IPS-18a (cell line): ENCODE data around the gene DNM1.

Source experiments
- H3K27ac ChIP-seq: one replicate; pipeline ENCODE4 v1.5.1; 2013; ENCODE audit warnings: low read length
- H3K27me3 ChIP-seq: one replicate; pipeline ENCODE4 v1.6.1; 2013; ENCODE audit warnings: mild to moderate bottlenecking, low read length; ENCODE audit not compliant: control insufficient read depth, insufficient read depth
- H3K36me3 ChIP-seq: one replicate; pipeline ENCODE4 v1.6.1; 2013; ENCODE audit warnings: low read depth, low read length; ENCODE audit not compliant: control insufficient read depth
- H3K4me1 ChIP-seq: one replicate; pipeline ENCODE4 v1.6.1; 2013; ENCODE audit warnings: low read depth, low read length; ENCODE audit not compliant: control insufficient read depth
- H3K4me3 ChIP-seq: one replicate; pipeline ENCODE4 v1.5.1; 2013; ENCODE audit warnings: low read length
- H3K9ac ChIP-seq: one replicate; pipeline ENCODE4 v1.6.1; 2013; ENCODE audit warnings: mild to moderate bottlenecking, low read length, moderate library complexity
- H3K9me3 ChIP-seq: one replicate; pipeline ENCODE4 v1.6.1; 2013; ENCODE audit warnings: low read depth, low read length; ENCODE audit not compliant: control insufficient read depth

Gene DNM1

DNA sequence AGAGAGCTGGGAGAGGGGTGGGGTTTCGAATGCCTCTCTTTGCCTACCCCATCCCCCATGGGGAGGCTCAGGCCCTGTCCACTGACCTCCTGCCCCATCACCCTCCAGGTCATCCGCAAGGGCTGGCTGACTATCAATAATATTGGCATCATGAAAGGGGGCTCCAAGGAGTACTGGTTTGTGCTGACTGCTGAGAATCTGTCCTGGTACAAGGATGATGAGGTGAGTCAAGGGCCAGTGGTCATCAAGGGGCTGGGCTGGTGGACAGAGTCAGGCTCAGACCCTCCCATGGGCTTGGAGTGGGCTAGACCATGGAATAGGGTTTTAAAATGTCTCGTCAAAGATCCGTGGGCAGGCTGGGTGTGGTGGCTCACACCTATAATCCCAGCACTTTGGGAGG lies 38.9 kb downstream of the DNM1 start:
- peaks cover 5% of the 10 kb centered on the region for H3K4me1 ChIP-seq
- H3K36me3 ChIP-seq: peaks cover 6% of the 10 kb centered on the region
- no peaks in the 10 kb centered on the region for H3K27me3 ChIP-seq
- H3K9me3 ChIP-seq: no peaks in the 10 kb centered on the region
- no peak overlapping the region for H3K27ac ChIP-seq
- no peak overlapping the region for H3K4me3 ChIP-seq
- H3K9ac ChIP-seq: no peak overlapping the region

DNA sequence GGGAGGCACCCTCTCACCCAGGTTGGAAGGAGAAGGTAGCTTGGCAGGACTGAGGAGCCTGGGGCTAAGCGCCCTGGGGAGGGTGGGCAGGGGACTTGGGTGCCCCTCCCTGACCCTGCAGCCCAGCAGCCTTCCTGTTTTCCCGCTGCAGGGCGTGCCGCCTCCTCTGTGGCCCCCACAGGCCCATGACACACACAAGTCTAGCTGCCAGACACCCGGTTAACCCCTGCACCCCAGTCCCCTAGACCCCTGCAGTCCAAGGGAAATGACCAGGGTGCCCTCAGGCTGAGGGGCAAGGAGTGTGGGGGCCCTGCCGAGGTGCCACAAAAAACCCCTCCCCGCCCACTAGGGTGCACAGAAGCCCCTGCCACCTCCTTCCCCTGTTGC lies 39.6 kb downstream of the DNM1 start:
- Histone ChIP-seq H3K4me1 (peaks cover 5% of the 10 kb centered on the region), H3K36me3 (peaks cover 6% of the 10 kb centered on the region), H3K4me3 (no peak overlapping the region), H3K9me3 (no peaks in the 10 kb centered on the region), H3K27ac (no peak overlapping the region), H3K9ac (no peak overlapping the region), H3K27me3 (no peaks in the 10 kb centered on the region)

DNA sequence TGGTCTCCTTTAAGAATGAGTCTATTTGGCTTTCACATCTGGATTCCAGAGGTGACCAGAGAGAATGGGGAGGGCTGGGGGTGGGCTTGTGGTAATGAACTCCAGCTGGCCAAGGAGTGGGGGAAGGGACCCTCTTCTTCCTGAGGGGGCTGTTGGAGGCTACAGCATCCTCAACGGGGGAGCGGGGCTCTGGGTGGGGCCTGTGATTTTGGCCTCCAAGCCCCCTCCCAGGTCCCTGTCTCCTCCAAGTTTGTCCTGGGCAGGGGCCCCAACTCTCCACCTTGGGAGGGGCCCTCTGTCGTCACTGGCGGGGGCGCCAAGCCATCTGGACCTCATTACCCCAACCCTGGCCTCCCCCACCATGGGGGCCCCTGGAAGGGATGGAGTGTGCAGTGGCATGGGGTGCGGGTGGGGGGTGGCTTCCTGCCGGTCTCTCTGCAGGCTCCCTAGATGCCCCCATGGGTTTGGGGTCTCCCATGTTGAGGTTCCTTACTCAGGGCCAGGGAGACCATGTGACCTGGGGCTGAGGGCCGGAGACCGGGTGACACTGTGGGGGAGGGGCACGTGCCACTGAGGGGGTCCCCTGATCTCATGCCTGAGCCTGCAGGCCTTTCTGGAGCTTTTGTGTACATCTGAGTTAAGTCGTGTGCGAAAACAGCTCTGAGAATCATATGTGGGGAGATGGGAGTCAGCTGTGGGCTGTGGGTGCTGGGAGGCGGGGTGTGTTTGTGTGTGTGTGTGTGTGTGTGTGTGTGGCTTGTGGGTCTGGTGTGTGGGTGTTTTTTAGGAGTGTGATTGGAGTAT lies 40.2 kb downstream of the DNM1 start:
- Histone ChIP-seq H3K4me3 (no peak overlapping the region), H3K4me1 (peaks cover 5% of the 10 kb centered on the region), H3K9me3 (no peaks in the 10 kb centered on the region), H3K36me3 (peaks cover 6% of the 10 kb centered on the region), H3K27ac (no peak overlapping the region), H3K27me3 (no peaks in the 10 kb centered on the region), H3K9ac (no peak overlapping the region)

DNA sequence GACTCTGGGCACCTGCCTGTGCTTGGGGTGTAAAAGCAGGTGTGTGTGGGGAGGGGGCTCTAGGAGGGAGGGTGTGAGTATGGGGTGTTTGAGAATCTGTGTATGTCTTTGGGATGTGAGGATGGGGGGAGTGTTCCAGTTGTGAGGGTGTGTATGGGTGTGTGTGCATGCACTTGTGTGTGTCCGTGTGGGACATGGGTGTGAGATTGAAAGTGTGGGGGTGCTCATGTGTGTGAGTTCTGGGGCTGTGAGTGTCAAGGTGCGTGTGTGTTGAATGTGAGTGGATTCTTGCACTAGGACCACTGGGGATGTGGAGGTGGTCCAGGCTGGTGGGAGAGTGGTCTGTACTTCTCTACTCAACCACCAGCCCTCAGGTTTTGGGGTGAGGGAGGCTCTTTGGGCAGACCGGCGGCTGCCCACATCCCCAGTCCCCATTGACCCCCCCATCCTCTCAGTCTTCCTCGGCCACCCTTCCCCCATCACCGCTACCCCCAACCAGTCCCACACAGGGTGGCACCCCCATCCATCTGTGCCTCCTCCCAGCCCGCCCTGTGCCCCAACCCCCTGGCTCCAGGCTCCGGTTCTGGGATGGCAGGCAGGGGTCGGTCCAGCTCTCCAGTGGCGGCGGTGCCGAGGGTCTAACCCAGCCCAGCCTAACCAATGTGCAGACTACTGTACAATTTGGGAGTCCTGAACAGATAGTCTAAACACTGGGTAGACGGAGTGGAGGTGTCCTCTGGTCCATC lies 41.1 kb downstream of the DNM1 start:
- H3K27me3 ChIP-seq: no peaks in the 10 kb centered on the region
- H3K9me3 ChIP-seq: no peaks in the 10 kb centered on the region
- no peak overlapping the region for H3K9ac ChIP-seq
- H3K36me3 ChIP-seq: peaks cover 9% of the 10 kb centered on the region
- H3K27ac ChIP-seq: no peak overlapping the region
- H3K4me1 ChIP-seq: peaks cover 5% of the 10 kb centered on the region
- H3K4me3 ChIP-seq: no peak overlapping the region

DNA sequence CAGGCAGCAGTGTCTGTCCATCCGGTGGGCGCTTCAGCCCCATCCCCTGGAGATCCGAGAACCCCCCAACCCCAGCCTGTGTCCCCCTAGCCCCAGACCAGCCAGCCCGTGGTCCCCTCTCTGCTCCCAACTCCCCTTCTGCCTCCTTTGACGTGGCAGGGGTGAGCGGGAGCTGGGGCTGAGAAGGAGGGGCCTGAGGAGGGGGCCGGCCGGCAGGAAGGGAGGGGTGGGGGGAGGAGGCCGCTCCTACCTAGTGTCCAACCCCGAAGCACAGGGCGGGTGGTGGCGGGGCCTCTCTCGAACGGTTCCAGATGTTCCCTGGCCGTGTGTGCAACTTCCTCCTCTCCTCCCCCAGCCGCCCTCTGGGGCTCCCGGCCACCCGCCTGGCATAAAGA lies 41.7 kb downstream of the DNM1 start:
- H3K9ac ChIP-seq: no peak overlapping the region

DNA sequence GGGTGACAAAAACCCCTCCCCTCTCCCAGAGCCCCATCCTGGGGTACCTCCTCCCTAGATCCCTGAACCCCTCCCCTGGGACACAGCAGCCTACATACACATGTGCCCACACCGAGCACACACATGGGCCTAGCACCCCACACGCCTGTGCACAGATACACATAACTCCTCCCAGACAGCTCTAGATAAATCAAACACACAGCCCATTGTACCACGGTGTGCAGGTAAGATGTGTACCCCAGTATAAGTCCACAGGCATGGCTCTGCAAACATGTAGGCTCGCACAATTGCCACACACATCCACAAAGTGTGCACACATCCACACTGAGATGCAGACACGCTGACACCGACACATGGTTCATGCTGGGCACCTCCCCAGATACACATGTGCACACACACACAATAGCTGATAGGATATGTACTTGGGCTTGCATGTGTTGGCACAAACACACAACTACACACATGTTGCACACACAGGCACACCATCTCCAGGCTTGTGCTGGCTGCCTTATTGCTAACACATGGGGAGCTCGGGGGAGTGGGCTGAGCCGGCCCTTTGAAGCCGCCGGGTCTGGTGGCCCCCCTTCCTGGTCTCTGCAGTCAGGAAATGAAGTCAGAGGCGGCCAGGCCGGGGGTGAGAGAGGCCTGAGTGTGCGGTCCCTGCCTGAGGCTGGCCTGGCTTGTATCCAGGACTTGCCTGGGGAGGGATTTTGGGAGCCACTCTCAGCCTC lies 42.4 kb downstream of the DNM1 start:
- Histone ChIP-seq H3K27ac (no peak overlapping the region), H3K4me1 (peaks cover 5% of the 10 kb centered on the region), H3K4me3 (no peak overlapping the region)

More for the DNA sequence above, 41.7 kb downstream of the DNM1 start:
- Histone ChIP-seq H3K36me3 (peaks cover 3% of the 10 kb centered on the region), H3K27ac (no peak overlapping the region), H3K4me3 (no peak overlapping the region), H3K4me1 (peaks cover 5% of the 10 kb centered on the region), H3K27me3 (no peaks in the 10 kb centered on the region), H3K9me3 (no peaks in the 10 kb centered on the region)

DNA sequence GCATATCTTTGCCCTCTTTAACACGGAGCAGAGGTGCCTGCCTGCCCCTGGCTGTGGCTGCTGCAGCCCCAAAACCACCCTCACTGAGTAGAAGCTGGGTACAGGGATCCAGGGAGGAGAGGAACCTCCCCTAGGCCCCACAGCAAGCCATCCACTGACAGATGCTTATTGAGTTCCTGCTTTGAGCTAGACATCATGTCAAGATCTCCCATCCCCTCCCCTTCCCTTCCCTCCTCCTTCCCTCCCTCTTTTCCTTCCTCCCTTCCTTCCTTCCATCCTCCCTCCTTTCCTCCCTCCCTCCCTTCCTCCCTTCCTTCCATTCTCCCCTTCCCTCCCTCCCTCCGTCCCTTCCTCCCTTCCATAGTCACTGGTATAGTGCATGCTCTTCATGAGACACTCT lies 43.3 kb downstream of the DNM1 start:
- H3K9me3 ChIP-seq: no peaks in the 10 kb centered on the region
- H3K4me3 ChIP-seq: no peak overlapping the region
- no peak overlapping the region for H3K27ac ChIP-seq

More for the DNA sequence above, 42.4 kb downstream of the DNM1 start:
- Histone ChIP-seq H3K9ac (no peak overlapping the region), H3K27me3 (no peaks in the 10 kb centered on the region), H3K9me3 (no peaks in the 10 kb centered on the region), H3K36me3 (peaks cover 3% of the 10 kb centered on the region)

DNA sequence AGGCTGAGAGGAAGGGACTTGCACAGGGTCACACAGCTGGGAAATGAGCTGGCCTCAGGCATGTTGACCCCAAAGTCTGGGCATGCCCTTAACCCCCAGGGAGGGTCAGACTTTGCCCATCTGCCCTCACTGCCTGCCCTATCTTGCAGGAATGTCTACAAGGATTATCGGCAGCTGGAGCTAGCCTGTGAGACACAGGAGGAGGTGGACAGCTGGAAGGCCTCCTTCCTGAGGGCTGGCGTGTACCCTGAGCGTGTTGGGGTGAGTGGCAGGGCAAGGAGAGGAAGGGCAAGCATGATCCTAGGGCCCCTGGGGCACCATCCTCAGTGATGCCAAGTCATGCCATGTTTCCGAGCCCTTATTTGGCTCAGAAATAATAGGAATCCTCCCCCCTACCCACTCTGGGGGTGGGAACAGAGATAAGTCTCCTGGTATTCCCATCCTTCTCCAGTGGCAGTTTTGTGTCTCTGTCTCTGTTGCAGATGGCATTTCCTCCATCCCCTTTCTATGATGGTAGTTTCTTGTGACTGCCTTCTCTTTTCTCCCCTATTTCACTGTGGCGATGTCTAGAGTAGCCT lies 44.1 kb downstream of the DNM1 start:
- Histone ChIP-seq H3K27ac (no peak overlapping the region), H3K9ac (no peak overlapping the region), H3K4me1 (peaks cover 5% of the 10 kb centered on the region), H3K9me3 (no peaks in the 10 kb centered on the region), H3K4me3 (no peak overlapping the region), H3K27me3 (no peaks in the 10 kb centered on the region), H3K36me3 (peaks cover 3% of the 10 kb centered on the region)

More for the DNA sequence above, 43.3 kb downstream of the DNM1 start:
- H3K27me3 ChIP-seq: no peaks in the 10 kb centered on the region
- peaks cover 5% of the 10 kb centered on the region for H3K4me1 ChIP-seq
- peaks cover 3% of the 10 kb centered on the region for H3K36me3 ChIP-seq
- no peak overlapping the region for H3K9ac ChIP-seq

DNA sequence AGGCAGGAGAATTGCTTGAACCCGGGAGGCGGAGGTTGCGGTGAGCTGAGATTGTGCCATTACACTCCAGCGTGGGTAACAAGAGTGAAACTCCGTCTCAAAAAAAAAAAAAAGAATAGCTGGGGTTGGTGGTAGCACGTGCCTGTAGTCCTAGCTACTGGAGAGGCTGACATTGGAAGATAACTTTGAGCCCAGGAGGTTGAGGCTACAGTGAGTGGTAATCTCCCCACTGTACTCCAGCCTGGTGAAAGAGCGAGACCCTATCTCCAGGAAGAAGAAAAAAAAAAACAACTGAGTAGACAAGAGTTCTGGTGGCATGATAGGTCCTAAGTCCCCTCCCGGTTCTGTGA lies 46.4 kb downstream of the DNM1 start:
- Histone ChIP-seq H3K36me3 (peaks cover 3% of the 10 kb centered on the region), H3K9me3 (no peaks in the 10 kb centered on the region), H3K27ac (no peak overlapping the region), H3K4me1 (peaks cover 5% of the 10 kb centered on the region), H3K9ac (no peak overlapping the region), H3K4me3 (no peak overlapping the region), H3K27me3 (no peaks in the 10 kb centered on the region)

DNA sequence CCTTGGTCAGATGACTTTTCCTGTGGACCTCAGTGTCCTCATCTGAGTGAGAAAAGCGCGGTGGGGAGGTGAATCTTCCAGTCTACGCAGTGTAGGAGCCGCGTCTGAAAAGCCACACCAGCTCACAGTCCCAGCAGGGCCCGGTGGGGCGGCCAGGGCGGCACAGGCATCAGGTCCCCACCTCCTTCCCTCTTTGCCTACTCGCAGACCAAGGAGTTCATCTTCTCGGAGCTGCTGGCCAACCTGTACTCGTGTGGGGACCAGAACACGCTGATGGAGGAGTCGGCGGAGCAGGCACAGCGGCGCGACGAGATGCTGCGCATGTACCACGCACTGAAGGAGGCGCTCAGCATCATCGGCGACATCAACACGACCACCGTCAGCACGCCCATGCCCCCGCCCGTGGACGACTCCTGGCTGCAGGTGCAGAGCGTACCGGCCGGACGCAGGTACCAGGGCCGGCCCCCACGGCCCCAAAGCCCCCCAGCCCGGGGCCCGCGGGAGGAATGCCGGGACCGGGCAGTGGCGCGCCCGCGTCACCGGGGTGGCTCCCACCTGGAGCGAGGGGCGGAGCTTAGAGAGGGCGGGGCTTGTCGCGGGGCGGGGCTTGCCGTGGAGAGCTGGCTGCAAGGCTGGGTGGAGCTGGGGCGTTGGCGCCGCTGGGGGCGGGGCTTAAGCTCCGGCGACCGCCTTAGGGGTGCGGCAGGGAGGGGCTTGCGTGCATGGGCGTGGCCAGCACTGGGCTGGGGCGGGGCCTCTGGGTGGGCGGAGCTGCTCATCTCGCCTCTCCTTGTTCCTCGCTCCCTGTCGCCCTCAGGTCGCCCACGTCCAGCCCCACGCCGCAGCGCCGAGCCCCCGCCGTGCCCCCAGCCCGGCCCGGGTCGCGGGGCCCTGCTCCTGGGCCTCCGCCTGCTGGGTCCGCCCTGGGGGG lies 47.0 kb downstream of the DNM1 start:
- no peak overlapping the region for H3K27ac ChIP-seq
- no peak overlapping the region for H3K9ac ChIP-seq
- no peaks in the 10 kb centered on the region for H3K27me3 ChIP-seq
- H3K4me3 ChIP-seq: peak overlapping the region; percentile 35
- H3K9me3 ChIP-seq: no peaks in the 10 kb centered on the region
- H3K36me3 ChIP-seq: peaks cover 3% of the 10 kb centered on the region
- peaks cover 7% of the 10 kb centered on the region for H3K4me1 ChIP-seq
